GF-D8 (cell line): Measurements from ENCODE around the gene CYP2S1.
"Not testable (repeated sequence)": the region's sequence is repeated elsewhere in the genome, so short reads cannot be mapped to it uniquely, and the experiment has no call there.

Source experiments
- DNase-seq: peaks from one replicate; lab custom pipeline; 2025; lab: John Stamatoyannopoulos, UW

Gene CYP2S1

GRCh38 chr19:41226053-41226873 is 33.2 kb downstream of the CYP2S1 start:
- DNase-seq: no peak

DNA sequence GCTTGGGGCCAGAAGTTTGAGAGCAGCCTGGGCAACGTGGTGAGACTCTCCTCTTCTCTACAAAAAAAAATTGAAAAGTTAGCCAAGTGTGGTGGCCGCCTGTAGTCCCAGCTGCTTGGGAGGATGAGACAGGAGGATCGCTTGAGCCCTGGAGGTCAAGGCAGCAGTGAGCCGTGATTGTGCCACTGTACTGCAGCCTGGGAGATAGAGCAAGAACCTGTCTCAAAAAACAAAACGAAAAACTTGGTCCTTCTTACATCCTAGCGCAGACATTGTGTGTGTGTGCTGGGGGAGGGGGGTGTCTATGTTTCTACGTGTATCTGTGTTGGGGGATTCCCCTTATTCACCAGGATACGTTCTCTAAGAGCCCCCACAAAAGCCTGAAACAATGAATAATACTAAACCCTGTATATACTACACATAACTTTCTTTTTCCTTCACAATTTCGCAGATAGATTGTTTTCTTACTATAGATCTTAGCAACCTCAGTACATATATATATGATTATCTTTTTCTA is 33.9 kb downstream of the CYP2S1 start:
- no peak for DNase-seq

DNA sequence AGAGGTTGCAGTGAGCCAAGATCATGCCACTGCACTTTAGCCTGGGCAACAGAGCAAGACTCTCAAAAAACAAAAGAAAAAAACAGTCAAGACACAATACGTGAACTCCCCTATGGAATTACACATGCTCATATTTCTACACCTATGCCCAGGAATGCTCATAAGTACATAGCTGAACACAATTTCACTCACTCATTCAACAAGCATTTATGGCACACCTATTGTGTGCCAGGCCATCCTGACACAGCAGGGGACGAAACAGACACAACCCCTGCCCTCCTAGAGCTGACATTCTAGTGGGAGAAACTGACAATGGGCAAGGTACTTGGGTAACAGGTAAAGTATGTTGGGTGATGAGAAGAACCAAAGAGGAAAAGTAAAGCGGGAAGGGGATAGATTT is 35.5 kb downstream of the CYP2S1 start:
- no peak for DNase-seq

- not testable (repeated sequence) for DNase-seq
Observed at GRCh38 chr19:41229338-41229737, 36.3 kb downstream of the CYP2S1 start.

DNA sequence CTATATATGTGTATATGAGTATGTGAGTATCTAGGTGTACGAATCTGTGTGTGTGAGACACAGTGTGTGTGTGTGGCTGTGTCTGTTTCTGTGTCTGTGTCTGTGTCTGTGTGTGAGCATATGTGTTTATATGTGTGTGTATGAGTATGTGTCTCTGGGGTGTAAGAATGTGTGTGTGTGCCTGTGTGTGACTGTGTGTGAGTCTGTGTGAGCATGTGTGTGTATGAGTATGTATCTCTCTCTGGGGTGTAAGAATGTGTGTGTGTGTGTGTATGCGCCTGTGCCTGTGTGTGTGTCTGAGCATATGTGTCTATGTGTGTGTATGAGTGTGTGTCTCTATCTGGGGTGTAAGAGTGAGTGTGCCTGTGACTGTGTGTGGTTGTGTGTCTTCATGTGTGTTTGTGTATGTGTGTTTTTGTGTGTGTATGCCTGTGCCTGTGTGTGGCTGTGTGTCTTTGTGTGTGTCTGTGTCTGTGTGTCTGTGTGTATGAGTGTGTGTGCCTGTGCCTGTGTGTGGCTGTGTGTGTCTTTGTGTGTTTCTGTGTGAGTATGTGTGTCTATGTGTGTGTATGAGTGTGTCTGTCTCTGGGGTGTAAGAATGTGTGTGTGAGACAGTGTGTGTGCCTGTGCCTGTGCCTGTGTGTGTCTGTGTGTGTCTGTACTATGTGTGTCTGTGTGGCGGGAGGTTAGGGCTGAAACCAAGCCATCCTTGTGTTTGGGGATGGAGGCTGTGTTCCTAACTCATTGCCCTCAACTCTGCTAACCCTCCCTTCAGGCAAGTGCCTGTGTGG is 37.2 kb downstream of the CYP2S1 start:
- DNase-seq: no peak

DNA sequence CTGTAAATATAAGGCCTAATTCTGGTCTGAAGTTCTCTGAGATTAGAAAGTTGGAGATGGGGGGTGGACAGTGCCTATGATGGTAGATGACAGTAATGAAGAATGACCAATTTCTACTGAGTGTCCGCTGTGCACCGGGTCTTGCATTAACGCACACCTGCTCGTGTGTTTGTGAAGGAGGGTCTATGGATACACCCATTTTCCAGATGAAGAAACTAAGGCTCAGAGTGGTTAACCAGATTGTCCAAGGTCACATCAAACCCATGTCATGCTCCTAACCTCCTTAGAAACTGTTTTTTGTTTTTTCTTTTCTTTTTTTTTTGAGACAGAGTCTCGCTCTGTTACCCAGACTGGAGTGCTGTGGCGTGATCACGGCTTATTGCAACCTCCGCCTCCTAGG is 39.7 kb downstream of the CYP2S1 start:
- no peak for DNase-seq

DNA sequence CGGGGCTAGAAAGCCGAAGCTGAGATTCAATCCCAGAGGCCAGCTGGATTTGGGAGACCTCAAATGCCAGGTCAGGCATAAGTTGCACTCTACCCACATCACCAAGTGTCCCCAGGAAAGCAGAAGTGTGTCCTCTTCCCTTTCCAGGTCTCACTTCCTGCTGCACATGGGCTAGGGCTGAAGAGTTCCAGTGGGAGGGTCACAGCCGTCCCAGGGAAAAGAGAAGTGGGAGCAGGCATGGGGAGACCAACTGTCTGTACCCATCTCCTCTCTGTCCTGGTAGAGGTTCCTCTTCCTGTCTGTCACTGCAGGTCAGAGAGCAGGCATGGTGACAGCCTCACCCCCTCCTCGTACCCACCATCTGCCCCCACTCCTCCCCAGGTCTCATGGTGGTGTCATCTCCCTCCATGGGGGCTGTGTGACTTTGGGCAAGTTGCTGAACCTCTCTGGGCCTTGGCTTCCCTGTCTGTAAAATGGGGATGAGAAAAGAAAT is 40.8 kb downstream of the CYP2S1 start:
- DNase-seq: no peak

DNA sequence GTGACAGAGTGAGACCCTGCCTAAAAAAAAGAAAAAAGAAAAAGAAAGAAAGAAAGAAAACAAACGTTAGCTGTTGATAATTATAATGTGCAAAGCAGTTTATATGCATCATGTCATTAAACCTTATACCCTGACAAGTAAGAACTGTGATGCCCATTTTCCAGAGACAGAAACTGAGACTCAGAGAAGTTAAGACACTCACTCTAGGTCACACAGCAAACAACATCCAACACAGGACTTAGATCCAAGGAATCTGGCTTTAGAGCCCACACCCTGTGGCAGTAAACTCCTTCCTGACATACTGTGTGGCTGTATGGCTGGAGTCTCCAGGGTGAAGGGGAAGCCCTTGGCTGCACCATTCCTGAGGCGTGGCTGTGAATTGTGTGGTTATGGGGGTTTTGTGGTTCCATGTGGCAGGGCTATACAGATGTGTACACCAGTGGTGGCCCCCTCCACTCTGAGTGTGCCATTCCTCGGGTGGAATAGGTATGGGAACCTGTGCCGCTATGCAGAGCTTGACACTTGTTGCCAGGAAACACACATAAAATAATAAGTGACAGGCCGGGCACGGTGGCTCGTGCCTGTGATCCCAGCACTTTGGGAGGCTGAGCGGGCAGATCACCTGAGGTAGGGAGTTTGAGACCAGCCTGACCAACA is 41.6 kb downstream of the CYP2S1 start:
- no peak for DNase-seq

- no peak for DNase-seq
Observed at GRCh38 chr19:41235480-41235879, 42.5 kb downstream of the CYP2S1 start.

- DNase-seq: no peak
Observed at GRCh38 chr19:41238244-41238643, 45.2 kb downstream of the CYP2S1 start.

DNA sequence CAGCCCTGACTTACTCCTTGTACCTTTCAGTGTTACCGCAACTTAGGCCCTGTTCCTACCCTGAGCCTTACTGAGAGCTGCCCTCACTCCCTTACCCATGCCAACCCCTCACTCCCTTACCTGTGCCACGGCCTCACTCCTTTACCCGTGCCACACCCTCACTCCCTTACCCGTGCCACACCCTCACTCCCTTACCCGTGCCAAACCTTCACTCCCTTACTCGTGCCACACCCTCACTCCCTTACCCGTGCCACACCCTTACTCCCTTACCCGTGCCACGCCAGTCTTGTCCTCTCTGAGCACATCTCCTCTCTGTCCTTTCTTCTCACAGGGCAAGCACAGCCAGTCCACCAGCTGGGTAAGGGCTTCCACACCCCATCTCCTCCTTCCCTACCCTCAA is 46.3 kb downstream of the CYP2S1 start:
- DNase-seq: no peak

- DNase-seq: no peak
Observed at GRCh38 chr19:41239961-41240574, 47.0 kb downstream of the CYP2S1 start.

- no peak for DNase-seq
Observed at GRCh38 chr19:41241859-41242258, 48.8 kb downstream of the CYP2S1 start.

DNA sequence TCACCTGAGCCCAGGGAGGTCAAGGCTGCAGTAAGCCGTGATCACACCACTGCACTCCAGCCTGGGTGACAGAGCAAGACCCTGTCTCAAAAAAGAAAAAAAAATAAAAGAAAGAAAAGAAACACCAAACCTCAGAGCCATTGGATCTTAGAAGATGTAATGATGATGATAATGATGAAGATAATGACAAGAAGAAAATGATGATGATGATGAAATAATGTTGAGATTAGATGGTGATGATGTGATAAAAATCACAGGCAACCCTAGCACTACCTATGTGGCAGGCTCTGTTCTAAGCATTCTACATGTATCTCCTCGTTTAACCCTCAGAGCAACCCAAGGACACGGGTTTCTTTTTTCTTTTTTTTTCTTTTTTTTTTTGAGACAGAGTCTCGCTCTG is 51.1 kb downstream of the CYP2S1 start:
- DNase-seq: no peak

DNA sequence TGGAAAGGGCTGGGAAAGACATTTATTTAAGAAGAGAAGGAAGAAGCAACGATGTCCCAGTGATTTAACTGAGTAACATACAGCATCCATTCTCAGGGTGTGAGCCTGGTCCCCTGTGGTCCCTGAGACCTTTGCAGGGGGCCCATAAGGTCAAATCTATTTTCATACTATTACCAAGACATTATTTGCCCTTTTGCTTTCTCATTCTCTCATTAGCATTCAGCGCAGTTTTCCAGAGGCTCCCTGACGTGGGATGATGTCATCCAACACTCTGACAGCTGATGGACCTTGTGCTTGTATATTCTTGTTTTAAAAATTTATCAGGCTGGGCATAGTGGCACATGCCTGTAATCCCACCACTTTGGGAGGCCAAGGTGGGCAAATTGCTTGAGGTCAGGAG is 52.8 kb downstream of the CYP2S1 start:
- DNase-seq: no peak

DNA sequence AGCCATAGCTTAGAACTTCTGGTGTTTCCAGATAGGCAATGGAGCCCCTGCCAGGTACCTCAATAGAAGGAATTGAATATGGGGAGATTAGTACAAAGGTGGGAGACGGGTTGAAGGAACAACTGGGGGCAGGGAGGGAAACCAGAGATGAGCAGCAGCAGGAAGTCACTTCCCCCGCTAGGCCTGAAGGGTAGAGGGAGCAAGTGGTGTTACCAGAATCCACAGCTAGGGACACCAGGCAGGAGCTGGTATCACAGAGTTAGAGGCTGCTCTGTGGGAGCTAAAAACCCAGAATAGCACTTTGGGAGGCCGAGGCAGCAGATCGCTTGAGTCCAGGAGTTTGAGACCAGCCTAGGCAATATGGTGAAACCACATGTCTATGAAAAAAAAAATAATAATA is 55.9 kb downstream of the CYP2S1 start:
- no peak for DNase-seq

DNA sequence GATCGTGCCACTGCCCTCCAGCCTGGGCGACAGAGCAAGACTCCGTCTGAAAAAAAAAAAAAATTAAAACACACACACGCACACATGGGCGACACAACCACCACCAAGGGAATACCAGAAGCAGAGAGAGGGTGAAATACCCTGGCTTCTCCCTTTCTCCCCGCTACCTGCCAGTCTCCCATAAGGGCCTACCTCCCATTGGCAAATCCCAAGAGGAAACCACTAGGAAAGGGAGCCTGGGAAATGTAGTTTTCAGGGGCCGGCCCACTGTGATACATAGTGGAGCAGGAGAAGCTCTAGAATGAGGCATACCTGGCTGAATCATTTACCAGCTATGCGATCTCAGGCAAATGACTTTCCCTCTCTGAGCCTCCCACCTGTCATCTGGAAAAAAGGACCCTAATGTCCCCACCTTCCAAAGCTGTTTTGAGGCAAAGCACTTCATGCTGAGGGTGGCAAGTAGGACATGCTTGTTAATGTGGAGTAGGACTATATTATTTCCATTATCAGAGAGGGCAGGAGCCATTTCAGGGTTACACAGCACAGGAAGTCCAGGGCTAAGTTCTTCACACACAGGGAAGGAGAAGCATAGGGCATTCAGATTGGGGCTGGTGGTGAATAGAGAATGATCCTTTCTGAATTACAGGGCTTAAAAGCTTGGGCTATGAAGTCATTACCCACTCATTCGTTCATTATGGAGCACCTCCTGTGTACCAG is 56.8 kb downstream of the CYP2S1 start:
- DNase-seq: no peak

- DNase-seq: no peak
Observed at GRCh38 chr19:41253660-41254059, 60.6 kb downstream of the CYP2S1 start.

GRCh38 chr19:41255171-41255570 is 62.2 kb downstream of the CYP2S1 start:
- DNase-seq: no peak
